PFSK-1 (cell line): ENCODE results near the gene MYO10.

ENCODE experiments used
- FOXP2 ChIP-seq: optimal IDR thresholded peaks from 2 replicates; pipeline ENCODE3; 2011; ENCODE audit warnings: borderline replicate concordance, control low read depth, inconsistent platforms; ENCODE audit not compliant: insufficient read depth; ENCODE audit errors: extremely low read length, extremely low read depth
- POLR2AphosphoS5 ChIP-seq: IDR thresholded peaks from 2 replicates; pipeline ENCODE4 v1.6.1; 2012; ENCODE audit warnings: low read depth, mild to moderate bottlenecking, control low read depth, low read length, moderate library complexity
- SIN3A ChIP-seq: IDR thresholded peaks from 2 replicates; pipeline ENCODE4 v1.6.1; 2012; ENCODE audit warnings: mild to moderate bottlenecking, low read length, moderate library complexity, borderline replicate concordance; ENCODE audit not compliant: insufficient read depth
- TAF1 ChIP-seq: IDR thresholded peaks from 2 replicates; pipeline ENCODE4 v1.6.1; 2012; ENCODE audit warnings: low read length, control low read depth, borderline replicate concordance; ENCODE audit not compliant: insufficient read depth
- TF ChIP-seq, protein P1 (sequence below), 2 experiments: IDR thresholded peaks; 2 replicates each; pipeline versions ENCODE4 v1.6.1 to v1.8.0; 2011 to 2012; ENCODE audit warnings: low read depth in 2 of 2, low read length in 2 of 2, control low read depth in 1 of 2, inconsistent platforms in 1 of 2, mild to moderate bottlenecking in 1 of 2, moderate library complexity in 1 of 2; ENCODE audit not compliant: insufficient read depth in 1 of 2

The MYO10 gene

DNA sequence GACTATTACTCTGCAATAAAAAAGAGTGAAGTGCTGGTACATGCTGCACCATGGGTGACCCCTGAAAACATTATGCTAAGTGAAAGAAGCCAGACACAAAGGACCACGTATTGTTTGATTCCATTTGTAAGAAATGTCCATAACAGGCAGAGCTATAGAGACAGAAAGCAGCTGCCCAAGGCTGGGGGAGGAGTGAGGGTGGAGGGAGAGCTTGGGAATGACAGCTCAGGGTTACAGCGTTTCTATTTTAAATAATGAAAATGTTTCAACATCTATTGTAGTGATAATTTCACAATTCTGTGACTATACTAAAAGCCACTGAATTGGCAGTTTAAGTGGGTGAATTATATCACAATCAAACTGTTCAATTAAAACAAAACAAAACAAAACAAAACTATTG, 81.7 kb downstream of the MYO10 start:
- TF ChIP-seq POLR2AphosphoS5 = no peak
- TF ChIP-seq, protein P1, sequence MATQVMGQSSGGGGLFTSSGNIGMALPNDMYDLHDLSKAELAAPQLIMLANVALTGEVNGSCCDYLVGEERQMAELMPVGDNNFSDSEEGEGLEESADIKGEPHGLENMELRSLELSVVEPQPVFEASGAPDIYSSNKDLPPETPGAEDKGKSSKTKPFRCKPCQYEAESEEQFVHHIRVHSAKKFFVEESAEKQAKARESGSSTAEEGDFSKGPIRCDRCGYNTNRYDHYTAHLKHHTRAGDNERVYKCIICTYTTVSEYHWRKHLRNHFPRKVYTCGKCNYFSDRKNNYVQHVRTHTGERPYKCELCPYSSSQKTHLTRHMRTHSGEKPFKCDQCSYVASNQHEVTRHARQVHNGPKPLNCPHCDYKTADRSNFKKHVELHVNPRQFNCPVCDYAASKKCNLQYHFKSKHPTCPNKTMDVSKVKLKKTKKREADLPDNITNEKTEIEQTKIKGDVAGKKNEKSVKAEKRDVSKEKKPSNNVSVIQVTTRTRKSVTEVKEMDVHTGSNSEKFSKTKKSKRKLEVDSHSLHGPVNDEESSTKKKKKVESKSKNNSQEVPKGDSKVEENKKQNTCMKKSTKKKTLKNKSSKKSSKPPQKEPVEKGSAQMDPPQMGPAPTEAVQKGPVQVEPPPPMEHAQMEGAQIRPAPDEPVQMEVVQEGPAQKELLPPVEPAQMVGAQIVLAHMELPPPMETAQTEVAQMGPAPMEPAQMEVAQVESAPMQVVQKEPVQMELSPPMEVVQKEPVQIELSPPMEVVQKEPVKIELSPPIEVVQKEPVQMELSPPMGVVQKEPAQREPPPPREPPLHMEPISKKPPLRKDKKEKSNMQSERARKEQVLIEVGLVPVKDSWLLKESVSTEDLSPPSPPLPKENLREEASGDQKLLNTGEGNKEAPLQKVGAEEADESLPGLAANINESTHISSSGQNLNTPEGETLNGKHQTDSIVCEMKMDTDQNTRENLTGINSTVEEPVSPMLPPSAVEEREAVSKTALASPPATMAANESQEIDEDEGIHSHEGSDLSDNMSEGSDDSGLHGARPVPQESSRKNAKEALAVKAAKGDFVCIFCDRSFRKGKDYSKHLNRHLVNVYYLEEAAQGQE (IDR thresholded peaks at IDR 0.05; ENCODE audit: insufficient read depth in 1 of 2, low read depth in 2 of 2, low read length in 2 of 2) = no peak
- no peak for TF ChIP-seq FOXP2
- no peak for TF ChIP-seq TAF1
- no peak for TF ChIP-seq SIN3A

DNA sequence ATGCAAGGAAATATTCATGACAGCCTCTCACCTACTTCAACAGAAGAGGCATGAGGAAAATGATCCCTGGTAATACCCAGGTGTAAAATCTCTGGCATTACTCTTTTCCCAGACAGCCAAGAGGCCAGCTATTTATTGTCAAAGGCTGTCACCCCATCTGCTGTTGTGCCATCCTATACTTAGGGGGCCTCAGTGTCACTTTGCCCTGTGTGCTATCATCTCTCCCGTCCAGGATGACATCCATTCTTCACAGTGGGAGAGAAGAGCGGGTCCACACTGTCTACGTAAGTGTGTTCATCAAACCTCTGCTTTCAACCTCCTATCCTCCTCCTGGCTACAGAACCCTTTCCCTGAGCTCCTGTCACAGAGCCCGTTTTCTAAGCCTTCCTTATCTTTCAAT, 82.6 kb downstream of the MYO10 start:
- TF ChIP-seq POLR2AphosphoS5 (no peak), SIN3A (no peak), FOXP2 (no peak), TAF1 (no peak)
- TF ChIP-seq, protein P1 (IDR thresholded peaks at IDR 0.05; ENCODE audit: insufficient read depth in 1 of 2, low read depth in 2 of 2, low read length in 2 of 2) = no peak

DNA sequence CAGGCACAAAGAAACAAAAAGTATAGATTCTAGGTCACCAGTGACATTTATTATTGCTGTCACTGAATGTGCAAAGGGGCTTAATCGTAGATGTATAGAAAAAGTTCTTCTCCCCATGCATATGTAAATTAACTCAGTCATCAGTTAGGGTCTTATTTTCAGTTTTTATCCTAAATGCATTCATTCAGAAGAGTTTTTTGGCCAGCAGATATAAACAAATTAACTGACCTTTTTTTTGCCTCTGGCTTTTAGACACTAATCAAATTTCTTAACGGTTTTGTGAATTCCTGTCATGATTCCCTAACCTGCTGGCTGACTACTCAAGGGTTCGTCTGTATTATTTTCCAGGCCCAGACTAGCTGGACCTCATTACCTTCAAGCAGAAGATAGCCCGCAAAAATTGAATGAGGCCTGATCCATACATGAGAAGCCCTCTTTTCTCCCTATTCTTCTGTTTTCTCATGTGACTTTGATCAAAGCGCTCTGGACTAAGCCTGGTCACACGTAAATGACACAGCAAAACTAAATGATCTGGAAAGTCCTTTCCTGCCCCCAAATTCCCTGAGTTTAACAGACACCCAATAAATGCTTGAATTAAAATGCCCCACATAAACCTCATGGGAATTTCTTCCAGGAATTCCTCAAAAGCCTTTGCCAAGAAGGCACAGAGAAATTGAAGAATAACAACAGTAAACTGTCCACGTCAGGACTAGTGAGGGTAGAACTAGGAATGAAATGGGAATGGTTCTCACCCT, 83.7 kb downstream of the MYO10 start:
- TF ChIP-seq FOXP2 (no peak), TAF1 (no peak), POLR2AphosphoS5 (no peak), SIN3A (no peak)
- TF ChIP-seq, protein P1 (IDR thresholded peaks at IDR 0.05; ENCODE audit: insufficient read depth in 1 of 2, low read depth in 2 of 2, low read length in 2 of 2) = no peak

DNA sequence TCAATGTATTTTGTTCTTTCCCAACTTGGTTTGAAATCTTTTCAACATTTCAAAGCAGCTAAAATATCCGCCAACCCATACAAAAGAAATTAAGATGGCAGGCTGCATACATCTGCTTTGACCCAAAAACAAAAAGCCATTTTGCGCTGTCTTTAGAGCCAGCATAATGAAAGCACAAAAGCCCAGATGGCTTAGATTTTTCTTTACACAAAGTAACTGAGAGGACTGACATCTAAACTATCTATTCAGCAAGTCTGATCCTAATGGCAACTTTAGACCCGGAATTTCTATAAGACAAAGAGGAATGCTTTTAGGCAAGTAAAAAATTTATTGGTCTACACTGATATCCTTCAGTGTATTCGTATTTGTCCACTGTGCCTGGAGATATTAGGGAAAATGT, 86.3 kb downstream of the MYO10 start:
- TF ChIP-seq FOXP2 = no peak
- no peak for TF ChIP-seq SIN3A
- no peak for TF ChIP-seq POLR2AphosphoS5
- TF ChIP-seq, protein P1 (IDR thresholded peaks at IDR 0.05; ENCODE audit: insufficient read depth in 1 of 2, low read depth in 2 of 2, low read length in 2 of 2) = no peak
- no peak for TF ChIP-seq TAF1

DNA sequence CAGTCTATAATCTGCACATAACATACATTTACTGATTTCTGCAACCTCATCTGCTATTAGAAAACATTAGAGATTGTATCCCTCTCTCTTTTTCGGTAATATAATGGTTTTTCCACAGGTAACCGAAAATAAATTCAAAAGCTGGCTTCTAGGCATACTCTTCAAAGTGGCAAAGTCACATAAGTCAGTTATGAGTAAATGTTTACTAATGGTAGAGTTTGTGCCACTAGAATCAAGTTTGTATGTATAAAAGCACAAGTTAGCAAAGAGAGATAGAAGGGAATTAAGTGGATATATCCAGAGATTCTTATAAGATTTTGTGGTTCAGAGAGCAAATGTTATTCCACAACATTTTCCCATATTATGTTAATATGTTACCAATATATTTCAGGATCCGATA, 86.9 kb downstream of the MYO10 start:
- TF ChIP-seq POLR2AphosphoS5 (no peak), TAF1 (no peak), SIN3A (no peak), FOXP2 (no peak)
- TF ChIP-seq, protein P1 (IDR thresholded peaks at IDR 0.05; ENCODE audit: insufficient read depth in 1 of 2, low read depth in 2 of 2, low read length in 2 of 2) = no peak
